OCI-LY1 (cell line): ENCODE data around the gene DHRS3.

Experiments used
- H2AFZ ChIP-seq: fragments of 200-600 bp; sonication (generic), shearing (Covaris generic); 2 replicates; pipeline ENCODE4 v1.6.0; 2014; ENCODE audit warnings: antibody characterized with exemption, mild to moderate bottlenecking, low read length
- H3F3A ChIP-seq: fragments of 200-600 bp; sonication (generic), shearing (Covaris generic); 2 replicates; pipeline ENCODE4 v1.6.0; 2014; ENCODE audit warnings: mild to moderate bottlenecking, antibody characterized with exemption, low read length, moderate library complexity; ENCODE audit not compliant: insufficient read depth
- H3K27ac ChIP-seq: fragments of 200-600 bp; sonication (generic); 2 replicates; pipeline ENCODE4 v1.5.1; 2014; ENCODE audit warnings: low read length, mixed run types, mild to moderate bottlenecking, low read depth; ENCODE audit not compliant: poor library complexity, severe bottlenecking
- H3K27me3 ChIP-seq: fragments of 200-600 bp; sonication (generic); 2 replicates; pipeline ENCODE4 v1.6.0; 2014; ENCODE audit warnings: antibody characterized with exemption, mild to moderate bottlenecking, low read length, moderate library complexity; ENCODE audit not compliant: insufficient read depth
- H3K36me3 ChIP-seq: fragments of 200-600 bp; sonication (generic); 2 replicates; pipeline ENCODE4 v1.6.1; 2014; ENCODE audit warnings: mild to moderate bottlenecking, antibody characterized with exemption, low read length, moderate library complexity, mixed read lengths; ENCODE audit not compliant: insufficient read depth
- H3K4me1 ChIP-seq: fragments of 200-600 bp; sonication (generic); 2 replicates; pipeline ENCODE4 v1.5.1; 2014; ENCODE audit warnings: mild to moderate bottlenecking, low read length, moderate library complexity; ENCODE audit not compliant: insufficient read depth, severe bottlenecking
- H3K4me2 ChIP-seq: fragments of 200-600 bp; sonication (generic), shearing (Covaris generic); 2 replicates; pipeline ENCODE4 v1.6.1; 2014; ENCODE audit warnings: low read length
- H3K4me3 ChIP-seq: fragments of 200-600 bp; sonication (generic); 2 replicates; pipeline ENCODE4 v1.5.1; 2014; ENCODE audit warnings: low read length, low read depth, mild to moderate bottlenecking, mixed read lengths; ENCODE audit not compliant: poor library complexity, severe bottlenecking
- H3K79me2 ChIP-seq: fragments of 200-600 bp; shearing (Covaris generic); 2 replicates; pipeline ENCODE4 v1.6.1; 2016; ENCODE audit warnings: mixed run types, low read length, mixed read lengths; ENCODE audit not compliant: insufficient read depth
- H3K9ac ChIP-seq: fragments of 200-600 bp; sonication (generic), shearing (Covaris generic); 2 replicates; pipeline ENCODE4 v1.6.1; 2014; ENCODE audit warnings: mild to moderate bottlenecking, low read length, mixed read lengths
- H3K9me2 ChIP-seq: fragments of 200-600 bp; sonication (generic), shearing (Covaris generic); 2 replicates; pipeline ENCODE4 v1.6.1; 2014; ENCODE audit warnings: low read depth, mild to moderate bottlenecking, low read length, mixed read lengths
- H3K9me3 ChIP-seq: fragments of 200-600 bp; shearing (Covaris generic); 2 replicates; pipeline ENCODE4 v1.6.1; 2014; ENCODE audit warnings: low read length, mixed read lengths
- H4K20me1 ChIP-seq: fragments of 200-600 bp; sonication (generic), shearing (Covaris generic); 2 replicates; pipeline ENCODE4 v1.6.0; 2016; ENCODE audit warnings: mild to moderate bottlenecking, low read length; ENCODE audit not compliant: insufficient read depth
- EZH2 ChIP-seq: fragments of 200-600 bp; sonication (generic), shearing (Covaris generic); IDR thresholded peaks from 2 replicates; pipeline ENCODE4 v1.8.0; 2017; ENCODE audit warnings: borderline replicate concordance, mixed run types, mild to moderate bottlenecking, antibody characterized with exemption, low read length, moderate library complexity, mixed read lengths
- TF ChIP-seq, protein P1 (sequence below): fragments of 200-600 bp; sonication (generic), shearing (Covaris generic); IDR thresholded peaks from 2 replicates; pipeline ENCODE4 v1.5.1; 2017; ENCODE audit warnings: mild to moderate bottlenecking, antibody characterized with exemption, low read length, moderate library complexity, mixed read lengths

Gene DHRS3

DNA sequence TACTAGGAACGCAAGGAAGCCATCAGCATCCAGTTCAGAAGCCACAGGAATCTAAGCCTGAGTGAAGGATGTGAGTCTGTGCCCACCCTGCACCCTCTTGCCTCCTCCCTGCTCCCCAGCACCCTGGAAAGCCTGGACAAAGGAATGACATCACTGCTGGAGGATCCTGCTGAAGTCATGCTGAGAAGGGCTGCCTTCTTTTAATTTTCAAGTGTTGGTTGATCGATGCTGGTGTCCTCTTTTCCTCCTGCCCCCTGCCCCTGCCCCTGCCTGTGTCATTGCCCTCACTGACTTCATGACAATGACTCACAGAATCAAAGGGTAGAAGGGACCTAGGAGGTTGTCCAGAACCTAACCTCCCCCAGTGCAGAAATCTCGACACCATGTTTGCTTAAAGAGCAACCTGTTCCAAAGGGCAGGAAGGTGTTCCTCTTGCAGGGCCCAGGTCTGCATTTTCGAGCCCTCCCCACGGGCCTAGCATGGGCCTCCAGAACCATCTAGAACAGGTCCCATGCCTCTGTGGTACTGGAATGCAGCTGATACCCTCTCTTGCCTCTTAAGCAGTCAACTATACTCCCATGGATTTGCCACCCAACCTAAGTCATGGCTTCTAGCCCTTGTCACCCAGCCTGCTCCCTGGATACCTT, 9.6 kb downstream of the DHRS3 start:
- Histone ChIP-seq H3F3A (no peaks in the 10 kb centered on the region), H3K9me3 (no peaks in the 10 kb centered on the region), H3K27ac (no peak overlapping the region), H2AFZ (no peak overlapping the region), H3K36me3 (no peaks in the 10 kb centered on the region), H3K4me1 (no peaks in the 10 kb centered on the region), H3K9ac (no peak overlapping the region), H3K27me3 (no peaks in the 10 kb centered on the region), H3K4me3 (no peak overlapping the region), H3K4me2 (no peak overlapping the region), H3K9me2 (no peaks in the 10 kb centered on the region), H4K20me1 (no peaks in the 10 kb centered on the region), H3K79me2 (no peaks in the 10 kb centered on the region)
- TF ChIP-seq EZH2 = no peak
- TF ChIP-seq, protein P1, sequence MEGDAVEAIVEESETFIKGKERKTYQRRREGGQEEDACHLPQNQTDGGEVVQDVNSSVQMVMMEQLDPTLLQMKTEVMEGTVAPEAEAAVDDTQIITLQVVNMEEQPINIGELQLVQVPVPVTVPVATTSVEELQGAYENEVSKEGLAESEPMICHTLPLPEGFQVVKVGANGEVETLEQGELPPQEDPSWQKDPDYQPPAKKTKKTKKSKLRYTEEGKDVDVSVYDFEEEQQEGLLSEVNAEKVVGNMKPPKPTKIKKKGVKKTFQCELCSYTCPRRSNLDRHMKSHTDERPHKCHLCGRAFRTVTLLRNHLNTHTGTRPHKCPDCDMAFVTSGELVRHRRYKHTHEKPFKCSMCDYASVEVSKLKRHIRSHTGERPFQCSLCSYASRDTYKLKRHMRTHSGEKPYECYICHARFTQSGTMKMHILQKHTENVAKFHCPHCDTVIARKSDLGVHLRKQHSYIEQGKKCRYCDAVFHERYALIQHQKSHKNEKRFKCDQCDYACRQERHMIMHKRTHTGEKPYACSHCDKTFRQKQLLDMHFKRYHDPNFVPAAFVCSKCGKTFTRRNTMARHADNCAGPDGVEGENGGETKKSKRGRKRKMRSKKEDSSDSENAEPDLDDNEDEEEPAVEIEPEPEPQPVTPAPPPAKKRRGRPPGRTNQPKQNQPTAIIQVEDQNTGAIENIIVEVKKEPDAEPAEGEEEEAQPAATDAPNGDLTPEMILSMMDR = no peak

DNA sequence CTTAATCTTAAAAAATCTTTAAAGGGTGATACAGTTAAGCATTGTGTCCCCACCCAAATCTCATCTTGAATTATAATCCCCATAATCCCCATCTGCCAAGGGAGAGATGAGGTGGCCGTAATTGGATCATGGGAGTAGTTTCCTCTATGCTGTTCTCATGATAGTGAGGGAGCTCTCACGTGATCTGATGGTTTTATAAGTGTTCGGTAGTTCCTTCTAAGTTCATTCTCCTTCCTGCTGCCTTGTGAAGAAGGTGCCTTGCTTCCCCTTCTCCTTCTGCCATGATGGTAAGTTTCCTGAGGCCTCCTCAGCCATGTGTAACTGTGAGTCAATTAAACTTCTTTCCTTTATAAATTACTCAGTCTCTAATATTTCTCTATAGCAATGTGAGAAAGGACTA, 10.7 kb downstream of the DHRS3 start:
- Histone ChIP-seq H3F3A (no peaks in the 10 kb centered on the region), H3K4me2 (no peak overlapping the region), H3K4me3 (no peak overlapping the region), H4K20me1 (no peaks in the 10 kb centered on the region), H3K27me3 (no peaks in the 10 kb centered on the region), H3K27ac (no peak overlapping the region), H2AFZ (no peak overlapping the region), H3K79me2 (no peaks in the 10 kb centered on the region), H3K9me2 (no peaks in the 10 kb centered on the region), H3K4me1 (no peaks in the 10 kb centered on the region), H3K9ac (no peak overlapping the region), H3K36me3 (no peaks in the 10 kb centered on the region), H3K9me3 (no peaks in the 10 kb centered on the region)
- TF ChIP-seq EZH2 = no peak
- TF ChIP-seq, protein P1 = no peak

DNA sequence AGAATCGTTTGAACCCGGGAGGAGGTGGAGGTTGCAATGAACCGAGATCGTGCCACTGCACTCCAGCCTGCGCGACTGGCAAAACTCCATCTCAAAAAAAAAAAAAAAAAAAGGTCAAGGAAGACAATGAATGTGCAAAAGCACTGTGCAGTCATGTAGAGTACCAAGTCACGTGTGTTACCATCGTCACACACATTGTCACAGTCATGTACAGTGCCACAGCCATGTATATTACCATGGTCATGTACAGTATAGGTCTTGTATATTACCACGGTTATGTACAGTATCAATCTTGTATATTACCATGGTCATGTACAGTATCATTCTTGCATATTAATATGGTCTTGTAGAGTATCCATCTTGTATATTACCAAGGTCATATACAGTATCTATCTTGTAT, 13.0 kb downstream of the DHRS3 start:
- no peak overlapping the region for H3K27ac ChIP-seq
- H3K9me3 ChIP-seq = no peaks in the 10 kb centered on the region
- 0 out of 2 replicates have a peak, but pooled peaks cover 4% of the 10 kb centered on the region for H3K27me3 ChIP-seq
- H3K9me2 ChIP-seq = no peaks in the 10 kb centered on the region
- H3F3A ChIP-seq = no peaks in the 10 kb centered on the region
- H3K4me1 ChIP-seq = no peaks in the 10 kb centered on the region
- no peaks in the 10 kb centered on the region for H3K79me2 ChIP-seq
- TF ChIP-seq, protein P1 = no peak
- no peak for TF ChIP-seq EZH2
- no peaks in the 10 kb centered on the region for H3K36me3 ChIP-seq
- H3K4me3 ChIP-seq = no peak overlapping the region
- no peak overlapping the region for H2AFZ ChIP-seq
- H4K20me1 ChIP-seq = no peaks in the 10 kb centered on the region
- H3K4me2 ChIP-seq = no peak overlapping the region
- no peak overlapping the region for H3K9ac ChIP-seq
